HepG2 (cell line): ENCODE results near the gene CAPN13. TPM values are rescaled to one million over a fixed set of nuclear protein-coding genes. Genes with fewer than 3 reads are reported as not detected.

Experiments used
- AGO2 ChIP-seq: fragments of 200-400 bp; formaldehyde crosslinking; optimal IDR thresholded peaks from 2 replicates; pipeline ENCODE3; 2017; ENCODE audit warnings: mild to moderate bottlenecking, low read depth, low read length, moderate library complexity
- DDIT3 ChIP-seq: sonication (generic); formaldehyde crosslinking; IDR thresholded peaks from 2 replicates; pipeline ENCODE4 v1.4.0; 2020; ENCODE audit warnings: mild to moderate bottlenecking, missing genetic modification reagents
- GATA4 ChIP-seq: sonication (generic); IDR thresholded peaks from 2 replicates; pipeline ENCODE4 v1.6.1; 2016; ENCODE audit warnings: antibody characterized with exemption, low read depth, borderline replicate concordance
- GZF1 ChIP-seq: sonication (generic); formaldehyde crosslinking; IDR thresholded peaks from 2 replicates; pipeline ENCODE4 v1.5.1; 2020; ENCODE audit warnings: mild to moderate bottlenecking, missing genetic modification reagents
- HNRNPH1 ChIP-seq: fragments of 200-400 bp; formaldehyde crosslinking; optimal IDR thresholded peaks from 2 replicates; pipeline ENCODE3; 2017; ENCODE audit warnings: mild to moderate bottlenecking, low read depth, low read length
- HOXA9 ChIP-seq: sonication (generic); formaldehyde crosslinking; IDR thresholded peaks from 2 replicates; pipeline ENCODE4 v1.8.1; 2022; ENCODE audit warnings: missing genetic modification reagents, mild to moderate bottlenecking, moderate library complexity, borderline replicate concordance
- KDM5B ChIP-seq: sonication (generic); formaldehyde crosslinking; IDR thresholded peaks from 2 replicates; pipeline ENCODE4 v1.4.0; 2020; ENCODE audit warnings: missing genetic modification reagents, mild to moderate bottlenecking, borderline replicate concordance
- KMT2A ChIP-seq: sonication (generic); formaldehyde crosslinking; IDR thresholded peaks from 2 replicates; pipeline ENCODE4 v1.4.0; 2020; ENCODE audit warnings: missing genetic modification reagents
- NFYC ChIP-seq: IDR thresholded peaks from 2 replicates; pipeline ENCODE4 v1.6.1; 2016; ENCODE audit warnings: missing genetic modification reagents, missing compliant biosample characterization
- SNAPC5 ChIP-seq: sonication (generic); formaldehyde crosslinking; IDR thresholded peaks from 2 replicates; pipeline ENCODE4 v1.8.1; 2023; ENCODE audit warnings: mild to moderate bottlenecking, missing genetic modification reagents, borderline replicate concordance
- SNRNP70 ChIP-seq: fragments of 200-400 bp; formaldehyde crosslinking; IDR thresholded peaks from 2 replicates; pipeline ENCODE4 v1.6.1; 2017; ENCODE audit warnings: mild to moderate bottlenecking, low read depth, low read length, moderate library complexity
- ZNF232 ChIP-seq: sonication (generic); formaldehyde crosslinking; IDR thresholded peaks from 2 replicates; pipeline ENCODE4 v1.4.0; 2020; ENCODE audit warnings: missing genetic modification reagents, borderline replicate concordance
- ZNF468 ChIP-seq: sonication (generic); formaldehyde crosslinking; IDR thresholded peaks from 2 replicates; pipeline ENCODE4 v1.8.0; 2022; ENCODE audit warnings: mild to moderate bottlenecking, moderate library complexity, missing genetic modification reagents
- ZNF530 ChIP-seq: sonication (generic); formaldehyde crosslinking; IDR thresholded peaks from 2 replicates; pipeline ENCODE4 v1.5.0; 2020; ENCODE audit warnings: low read depth, mild to moderate bottlenecking, missing genetic modification reagents
- ZNF614 ChIP-seq: IDR thresholded peaks from 2 replicates; pipeline ENCODE4 v1.6.1; 2018; ENCODE audit warnings: missing biosample characterization, missing genetic modification reagents, inconsistent platforms, borderline replicate concordance
- ZNF780A ChIP-seq: sonication (generic); formaldehyde crosslinking; IDR thresholded peaks from 2 replicates; pipeline ENCODE4 v1.8.0; 2022; ENCODE audit warnings: mild to moderate bottlenecking, missing genetic modification reagents, moderate library complexity
- polyA plus RNA-seq, 8 experiments: library from polyadenylated mRNA; depleted of rRNA in 3 of 8; stranded (reverse) in 7 of 8; unstranded in 1 of 8; fragments of >200 nt; fragmentation: Illumina TruSeq in 4 of 8; extraction: Trizol in 4 of 8; gene quantifications; 2 replicates each; pipeline versions ENCODE4 v1.2.1 to v1.2.3, GENCODE V29; 2011 to 2016; ENCODE audit warnings: low read depth in 4 of 8, missing spikeins in 1 of 8, mixed read lengths in 1 of 8; ENCODE audit not compliant: insufficient read depth in 1 of 8
- total RNA-seq, 5 experiments: library from RNA; depleted of rRNA; stranded (reverse); fragments of >200 nt; fragmentation: Illumina TruSeq; extraction: Trizol; gene quantifications; 2 replicates each; pipeline ENCODE4 v1.2.3, GENCODE V29; 2016; ENCODE audit warnings: low read depth in 1 of 5
- TF ChIP-seq, protein P1 (sequence below), 2 experiments: fragments of 450-650 bp in 1 of 2; sonication (generic) in 1 of 2; formaldehyde crosslinking in 1 of 2; IDR thresholded peaks; 2 replicates each; pipeline versions ENCODE4 v1.6.1 to v1.8.0; 2016 to 2022; ENCODE audit warnings: antibody characterized with exemption in 1 of 2, mild to moderate bottlenecking in 1 of 2, missing genetic modification reagents in 1 of 2
- TF ChIP-seq, protein P2 (sequence below): sonication (generic); formaldehyde crosslinking; conservative IDR thresholded peaks from 2 replicates; pipeline ENCODE4 v1.8.0; 2022; ENCODE audit warnings: low read depth, missing genetic modification reagents

Gene CAPN13
- total and polyA plus RNA-seq, 2 of the 13 experiments (the other 11 are each of a cell fraction or from before 2014, with no cell fraction given), result not detected

DNA sequence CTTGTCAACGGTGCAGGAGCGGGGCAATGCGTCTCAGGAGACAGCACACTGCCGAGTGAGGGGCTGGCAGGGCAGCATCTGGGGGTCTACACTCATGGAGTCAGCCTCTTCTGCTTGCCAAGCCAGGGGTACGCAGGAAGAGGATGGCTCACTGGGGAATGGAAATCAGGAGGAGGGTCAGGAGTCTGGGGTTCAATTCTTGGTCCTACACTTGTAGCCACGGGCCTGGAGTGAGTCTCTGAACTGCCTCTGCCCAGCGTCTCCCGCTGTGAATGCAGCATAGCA, 70.0 kb downstream of the CAPN13 start (continued):
- TF ChIP-seq, protein P1, sequence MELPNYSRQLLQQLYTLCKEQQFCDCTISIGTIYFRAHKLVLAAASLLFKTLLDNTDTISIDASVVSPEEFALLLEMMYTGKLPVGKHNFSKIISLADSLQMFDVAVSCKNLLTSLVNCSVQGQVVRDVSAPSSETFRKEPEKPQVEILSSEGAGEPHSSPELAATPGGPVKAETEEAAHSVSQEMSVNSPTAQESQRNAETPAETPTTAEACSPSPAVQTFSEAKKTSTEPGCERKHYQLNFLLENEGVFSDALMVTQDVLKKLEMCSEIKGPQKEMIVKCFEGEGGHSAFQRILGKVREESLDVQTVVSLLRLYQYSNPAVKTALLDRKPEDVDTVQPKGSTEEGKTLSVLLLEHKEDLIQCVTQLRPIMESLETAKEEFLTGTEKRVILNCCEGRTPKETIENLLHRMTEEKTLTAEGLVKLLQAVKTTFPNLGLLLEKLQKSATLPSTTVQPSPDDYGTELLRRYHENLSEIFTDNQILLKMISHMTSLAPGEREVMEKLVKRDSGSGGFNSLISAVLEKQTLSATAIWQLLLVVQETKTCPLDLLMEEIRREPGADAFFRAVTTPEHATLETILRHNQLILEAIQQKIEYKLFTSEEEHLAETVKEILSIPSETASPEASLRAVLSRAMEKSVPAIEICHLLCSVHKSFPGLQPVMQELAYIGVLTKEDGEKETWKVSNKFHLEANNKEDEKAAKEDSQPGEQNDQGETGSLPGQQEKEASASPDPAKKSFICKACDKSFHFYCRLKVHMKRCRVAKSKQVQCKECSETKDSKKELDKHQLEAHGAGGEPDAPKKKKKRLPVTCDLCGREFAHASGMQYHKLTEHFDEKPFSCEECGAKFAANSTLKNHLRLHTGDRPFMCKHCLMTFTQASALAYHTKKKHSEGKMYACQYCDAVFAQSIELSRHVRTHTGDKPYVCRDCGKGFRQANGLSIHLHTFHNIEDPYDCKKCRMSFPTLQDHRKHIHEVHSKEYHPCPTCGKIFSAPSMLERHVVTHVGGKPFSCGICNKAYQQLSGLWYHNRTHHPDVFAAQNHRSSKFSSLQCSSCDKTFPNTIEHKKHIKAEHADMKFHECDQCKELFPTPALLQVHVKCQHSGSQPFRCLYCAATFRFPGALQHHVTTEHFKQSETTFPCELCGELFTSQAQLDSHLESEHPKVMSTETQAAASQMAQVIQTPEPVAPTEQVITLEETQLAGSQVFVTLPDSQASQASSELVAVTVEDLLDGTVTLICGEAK (IDR thresholded peaks at IDR 0.05), result no peak
- TF ChIP-seq, protein P1 (CRISPR knock-in tag; IDR thresholded peaks at IDR 0.05), result no peak
- TF ChIP-seq SNRNP70 (no peak), GZF1 (no peak), DDIT3 (CRISPR knock-in tag) (no peak), HOXA9 (CRISPR knock-in tag) (no peak), AGO2 (no peak), ZNF530 (CRISPR knock-in tag) (no peak), KMT2A (CRISPR knock-in tag) (no peak), NFYC (no peak), ZNF780A (CRISPR knock-in tag) (no peak), HNRNPH1 (no peak), ZNF232 (CRISPR knock-in tag) (no peak), ZNF614 (CRISPR knock-in tag) (no peak), ZNF468 (CRISPR knock-in tag) (no peak), KDM5B (no peak), SNAPC5 (no peak), GATA4 (no peak)
- TF ChIP-seq, protein P2, sequence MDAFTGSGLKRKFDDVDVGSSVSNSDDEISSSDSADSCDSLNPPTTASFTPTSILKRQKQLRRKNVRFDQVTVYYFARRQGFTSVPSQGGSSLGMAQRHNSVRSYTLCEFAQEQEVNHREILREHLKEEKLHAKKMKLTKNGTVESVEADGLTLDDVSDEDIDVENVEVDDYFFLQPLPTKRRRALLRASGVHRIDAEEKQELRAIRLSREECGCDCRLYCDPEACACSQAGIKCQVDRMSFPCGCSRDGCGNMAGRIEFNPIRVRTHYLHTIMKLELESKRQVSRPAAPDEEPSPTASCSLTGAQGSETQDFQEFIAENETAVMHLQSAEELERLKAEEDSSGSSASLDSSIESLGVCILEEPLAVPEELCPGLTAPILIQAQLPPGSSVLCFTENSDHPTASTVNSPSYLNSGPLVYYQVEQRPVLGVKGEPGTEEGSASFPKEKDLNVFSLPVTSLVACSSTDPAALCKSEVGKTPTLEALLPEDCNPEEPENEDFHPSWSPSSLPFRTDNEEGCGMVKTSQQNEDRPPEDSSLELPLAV (CRISPR knock-in tag), result no peak
